ENCODE measurements around the gene NDUFS5.
A peak's percentile ranks its signal among the peaks of the same experiment; 100 is the strongest.
"Not testable (repeated sequence)": the region's sequence is repeated elsewhere in the genome, so short reads cannot be mapped to it uniquely, and the experiment has no call there.

NDUFS5 gene

GRCh38 chr1:39063775-39064174 is 37.6 kb downstream of the NDUFS5 start:
- no peak for DNase-seq (ENCODE audit: low spot score)

GRCh38 chr1:39065542-39065941 is 39.4 kb downstream of the NDUFS5 start:
- no peak for DNase-seq (ENCODE audit: low spot score)

GRCh38 chr1:39068227-39068626 is 42.1 kb downstream of the NDUFS5 start:
- not testable (repeated sequence) for DNase-seq (ENCODE audit: low spot score)

- DNase-seq (ENCODE audit: low spot score), result not testable (repeated sequence)
These were observed 45.4 kb downstream of the NDUFS5 start for GRCh38 chr1:39071557-39071956.

- no peak for DNase-seq (ENCODE audit: low spot score)
These were observed 50.1 kb downstream of the NDUFS5 start for GRCh38 chr1:39076127-39076798.

GRCh38 chr1:39076799-39077148 is 50.6 kb downstream of the NDUFS5 start:
- no peak for DNase-seq (ENCODE audit: low spot score)

GRCh38 chr1:39080269-39080826 is 54.2 kb downstream of the NDUFS5 start:
- DNase-seq (ENCODE audit: low spot score), result no peak

- peak; percentile 78 for DNase-seq (ENCODE audit: low spot score)
These were observed 54.7 kb downstream of the NDUFS5 start for GRCh38 chr1:39080831-39081270.

GRCh38 chr1:39081271-39082009 is 55.3 kb downstream of the NDUFS5 start:
- peak; percentile 80 for DNase-seq (ENCODE audit: low spot score)

- no peak for DNase-seq (ENCODE audit: low spot score)
These were observed 56.1 kb downstream of the NDUFS5 start for GRCh38 chr1:39082010-39082799.

GRCh38 chr1:39082811-39083576 is 56.8 kb downstream of the NDUFS5 start:
- DNase-seq (ENCODE audit: low spot score), result no peak

- no peak for DNase-seq (ENCODE audit: low spot score)
These were observed 58.0 kb downstream of the NDUFS5 start for GRCh38 chr1:39084191-39084590.

Measured in left forelimb (tissue), 1 donor.